Myometrial cell (primary cell): Measurements from ENCODE around the gene TBC1D3H. TPM values are rescaled to one million over a fixed set of nuclear protein-coding genes. Genes with fewer than 3 reads are reported as not detected.

Experiments
- total RNA-seq: library from RNA; depleted of rRNA; stranded (reverse); fragments of >200 nt; gene quantifications from 2 replicates; pipeline ENCODE4 v1.2.3, GENCODE V29; 2015

Gene TBC1D3H
- not detected in 2 replicates for total RNA-seq

DNA sequence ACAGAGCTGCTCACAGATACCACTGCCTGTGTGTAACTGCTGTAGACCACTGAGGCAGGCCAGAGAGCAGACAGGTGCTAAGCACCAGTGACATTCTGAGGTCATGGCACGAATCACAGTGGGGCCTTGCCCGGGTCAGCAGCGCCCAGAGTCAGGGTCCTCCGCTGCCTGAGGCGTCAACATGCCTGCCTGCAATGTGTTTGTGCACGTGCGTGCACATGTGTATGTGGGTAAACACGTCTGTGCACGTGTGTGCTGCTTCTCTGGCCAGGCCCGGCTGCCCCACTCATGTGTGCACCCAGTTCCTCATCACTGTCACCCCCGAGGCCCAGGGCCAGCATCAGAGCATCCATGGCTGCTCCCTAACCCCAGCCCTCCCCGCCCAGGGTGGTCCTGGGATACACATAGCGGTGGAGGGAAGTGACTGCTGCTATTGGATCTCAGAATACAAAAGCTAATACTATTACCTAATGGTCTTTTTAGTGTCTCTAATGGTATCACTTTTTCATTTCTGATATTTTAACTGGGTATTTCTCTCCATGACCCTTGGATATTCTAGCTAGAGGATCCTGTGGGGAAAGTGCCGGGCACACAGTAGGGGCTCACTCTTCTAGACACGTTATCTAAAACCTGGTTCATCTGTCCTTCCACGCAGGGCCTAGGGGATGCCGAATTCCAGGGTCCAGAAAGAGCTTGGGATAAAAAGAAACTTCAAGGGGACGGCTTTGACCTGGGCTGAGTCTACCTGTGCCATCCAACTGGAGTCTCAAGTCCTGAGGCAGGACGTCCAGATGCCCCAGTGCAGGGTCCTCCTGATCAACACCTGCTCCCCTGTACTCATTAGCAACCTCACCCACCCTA lies at the start of gene TBC1D3H:
TBC1D3H (minus strand) TSS at position 51 of the 861 bp plus-strand sequence. CDS start 1,540 bp downstream, outside the sequence.

Other genes with a start within 250 kb of the TBC1D3H start
- not detected in 2 replicates for gene TBC1D3B, start 211.8 kb downstream of the TBC1D3H start, total RNA-seq
- not detected in 2 replicates for gene CCL3L1, start 191.7 kb downstream of the TBC1D3H start, total RNA-seq
- not detected in 2 replicates for gene CCL4L2, start 177.4 kb downstream of the TBC1D3H start, total RNA-seq
- gene TBC1D3I, start 123.9 kb downstream of the TBC1D3H start, total RNA-seq: not detected in 2 replicates
- not detected in 2 replicates for gene TBC1D3G, start 64.6 kb downstream of the TBC1D3H start, total RNA-seq
- 37.2 and 39.7 TPM in 2 replicates for gene ZNHIT3, start 98.2 kb upstream of the TBC1D3H start, total RNA-seq
- gene MYO19, start 146.4 kb upstream of the TBC1D3H start, total RNA-seq: 47.1 and 47.3 TPM in 2 replicates
- 4.6 and 9.2 TPM in 2 replicates for gene PIGW, start 146.6 kb upstream of the TBC1D3H start, total RNA-seq
- 31.5 and 37.2 TPM in 2 replicates for gene GGNBP2, start 156.5 kb upstream of the TBC1D3H start, total RNA-seq
- 6.6 and 20.6 TPM in 2 replicates for gene DHRS11, start 203.4 kb upstream of the TBC1D3H start, total RNA-seq
- gene MRM1, start 213.1 kb upstream of the TBC1D3H start, total RNA-seq: 4.9 and 7.3 TPM in 2 replicates